Progenitor cell of endocrine pancreas (in vitro differentiated cells): ENCODE measurements around the gene ZNF281. TPM values are rescaled to one million over a fixed set of nuclear protein-coding genes. Genes with fewer than 3 reads are reported as not detected.
"Not testable (repeated sequence)": the region's sequence is repeated elsewhere in the genome, so short reads cannot be mapped to it uniquely, and the experiment has no call there.

Experiments used
- DNase-seq: peaks from one replicate; pipeline ENCODE4 v3.0.0; 2021; ENCODE audit warnings: low spot score; ENCODE audit not compliant: unreplicated experiment
- H3K27ac Mint-ChIP-seq: 2 replicates; pipeline ENCODE4 v1.8.0; 2021; ENCODE audit warnings: mild to moderate bottlenecking, moderate library complexity, mixed read lengths
- H3K27me3 Mint-ChIP-seq: 2 replicates; pipeline ENCODE4 v1.8.0; 2021; ENCODE audit warnings: mixed read lengths
- H3K36me3 Mint-ChIP-seq: 2 replicates; pipeline ENCODE4 v1.8.0; 2022; ENCODE audit warnings: mixed read lengths; ENCODE audit not compliant: insufficient read depth
- H3K4me1 Mint-ChIP-seq: 2 replicates; pipeline ENCODE4 v1.8.0; 2021; ENCODE audit warnings: low read depth, mixed read lengths
- H3K4me3 Mint-ChIP-seq: 2 replicates; pipeline ENCODE4 v1.8.0; 2021; ENCODE audit warnings: low read depth, mild to moderate bottlenecking, moderate library complexity, mixed read lengths
- H3K9me3 Mint-ChIP-seq: 2 replicates; pipeline ENCODE4 v1.8.0; 2021; ENCODE audit warnings: low read depth, mixed read lengths
- CTCF ChIP-seq: fragments of 200-600 bp; sonication (generic); IDR thresholded peaks from one replicate; pipeline ENCODE4 v1.5.0; 2021; ENCODE audit warnings: antibody characterized with exemption, mild to moderate bottlenecking; ENCODE audit not compliant: unreplicated experiment
- total RNA-seq: library from RNA; stranded (reverse); gene quantifications from 2 replicates; pipeline ENCODE4 v1.2.1, GENCODE V29; 2021

Gene ZNF281
- total RNA-seq, 1 donor from 2014 or later, result 34.2 TPM

GRCh38 chr1:200442537-200443156 lies 32.8 kb upstream of the ZNF281 start:
- no peaks in the 10 kb centered on the region for H3K4me1 Mint-ChIP-seq
- no peak for DNase-seq
- H3K27ac Mint-ChIP-seq, result no peak overlapping the region
- no peaks in the 10 kb centered on the region for H3K36me3 Mint-ChIP-seq
- H3K27me3 Mint-ChIP-seq, result no peaks in the 10 kb centered on the region
- no peak overlapping the region for H3K4me3 Mint-ChIP-seq
- peaks cover 2% of the 10 kb centered on the region for H3K9me3 Mint-ChIP-seq
- TF ChIP-seq CTCF, result no peak

- TF ChIP-seq CTCF, result no peak
- no peak for DNase-seq
- Mint-ChIP-seq H3K27me3 (no peaks in the 10 kb centered on the region), H3K4me3 (no peak overlapping the region), H3K27ac (no peak overlapping the region), H3K36me3 (no peaks in the 10 kb centered on the region), H3K9me3 (peaks cover 2% of the 10 kb centered on the region), H3K4me1 (no peaks in the 10 kb centered on the region)
Observed at GRCh38 chr1:200442023-200442422, 32.2 kb upstream of the ZNF281 start.

GRCh38 chr1:200438911-200439310 lies 29.1 kb upstream of the ZNF281 start:
- no peaks in the 10 kb centered on the region for H3K4me1 Mint-ChIP-seq
- H3K36me3 Mint-ChIP-seq, result no peaks in the 10 kb centered on the region
- TF ChIP-seq CTCF, result no peak
- H3K27ac Mint-ChIP-seq, result no peak overlapping the region
- no peak overlapping the region for H3K4me3 Mint-ChIP-seq
- H3K9me3 Mint-ChIP-seq, result peaks cover 2% of the 10 kb centered on the region
- H3K27me3 Mint-ChIP-seq, result no peaks in the 10 kb centered on the region
- DNase-seq, result no peak

- not testable (repeated sequence) for H3K27me3 Mint-ChIP-seq, H3K4me3 Mint-ChIP-seq, H3K36me3 Mint-ChIP-seq, H3K9me3 Mint-ChIP-seq, H3K27ac Mint-ChIP-seq, DNase-seq, H3K4me1 Mint-ChIP-seq
Observed at GRCh38 chr1:200438413-200438812, 28.6 kb upstream of the ZNF281 start.

GRCh38 chr1:200437556-200438203 lies 27.8 kb upstream of the ZNF281 start:
- no peak for TF ChIP-seq CTCF

GRCh38 chr1:200437088-200437487 lies 27.3 kb upstream of the ZNF281 start:
- H3K27ac Mint-ChIP-seq, result no peak overlapping the region
- no peaks in the 10 kb centered on the region for H3K4me1 Mint-ChIP-seq
- no peak for TF ChIP-seq CTCF
- no peak overlapping the region for H3K4me3 Mint-ChIP-seq
- peaks cover 7% of the 10 kb centered on the region for H3K9me3 Mint-ChIP-seq
- H3K36me3 Mint-ChIP-seq, result no peaks in the 10 kb centered on the region
- no peaks in the 10 kb centered on the region for H3K27me3 Mint-ChIP-seq
- no peak for DNase-seq

More at GRCh38 chr1:200437556-200438203, 27.8 kb upstream of the ZNF281 start:
- no peak overlapping the region for H3K27ac Mint-ChIP-seq
- peaks cover 5% of the 10 kb centered on the region for H3K9me3 Mint-ChIP-seq
- H3K4me3 Mint-ChIP-seq, result no peak overlapping the region
- H3K4me1 Mint-ChIP-seq, result no peaks in the 10 kb centered on the region
- no peaks in the 10 kb centered on the region for H3K36me3 Mint-ChIP-seq
- no peaks in the 10 kb centered on the region for H3K27me3 Mint-ChIP-seq
- DNase-seq, result no peak
